Kidney glomerular epithelial cell (primary cell): ENCODE data around the gene LCN10.

Experiments
- DNase-seq: peaks from one replicate; lab custom pipeline; 2025; lab: John Stamatoyannopoulos, UW

Gene LCN10

GRCh38 chr9:136700304-136700703, 42.4 kb downstream of the LCN10 start:
- no peak for DNase-seq

- DNase-seq: no peak
Measured at GRCh38 chr9:136698635-136699246, 44.0 kb downstream of the LCN10 start.

- no peak for DNase-seq
Measured at GRCh38 chr9:136697821-136698526, 44.8 kb downstream of the LCN10 start.

- no peak for DNase-seq
Measured at GRCh38 chr9:136697146-136697820, 45.5 kb downstream of the LCN10 start.

GRCh38 chr9:136696502-136696901, 46.2 kb downstream of the LCN10 start:
- no peak for DNase-seq

- no peak for DNase-seq
Measured at GRCh38 chr9:136695955-136696354, 46.8 kb downstream of the LCN10 start.

GRCh38 chr9:136695435-136695895, 47.3 kb downstream of the LCN10 start:
- DNase-seq: no peak

- no peak for DNase-seq
Measured at GRCh38 chr9:136694872-136695247, 47.9 kb downstream of the LCN10 start.

- no peak for DNase-seq
Measured at GRCh38 chr9:136694163-136694871, 48.4 kb downstream of the LCN10 start.

- DNase-seq: no peak
Measured at GRCh38 chr9:136693490-136694162, 49.1 kb downstream of the LCN10 start.

- no peak for DNase-seq
Measured at GRCh38 chr9:136693135-136693489, 49.6 kb downstream of the LCN10 start.

GRCh38 chr9:136692185-136693134, 50.3 kb downstream of the LCN10 start:
- no peak for DNase-seq

GRCh38 chr9:136691316-136692184, 51.2 kb downstream of the LCN10 start:
- no peak for DNase-seq

- DNase-seq: no peak
Measured at GRCh38 chr9:136690806-136691261, 51.9 kb downstream of the LCN10 start.

- no peak for DNase-seq
Measured at GRCh38 chr9:136690104-136690805, 52.5 kb downstream of the LCN10 start.

- DNase-seq: no peak
Measured at GRCh38 chr9:136689108-136689460, 53.7 kb downstream of the LCN10 start.

GRCh38 chr9:136688274-136689107, 54.2 kb downstream of the LCN10 start:
- DNase-seq: no peak
